PC-3 (cell line): Measurements from ENCODE around the gene CIB1.

Source experiments
- CTCF ChIP-seq: fragments of 300-600 bp; sonication (generic); conservative IDR thresholded peaks from 2 replicates; pipeline ENCODE4 v1.5.1; 2017; ENCODE audit warnings: antibody characterized with exemption, low read depth, mild to moderate bottlenecking, low read length
- EZH2 ChIP-seq: fragments of 300-600 bp; sonication (generic); IDR thresholded peaks from one replicate; pipeline ENCODE4 v1.6.1; 2017; ENCODE audit warnings: antibody characterized with exemption, mild to moderate bottlenecking, low read length; ENCODE audit not compliant: unreplicated experiment
- EZH2phosphoT487 ChIP-seq: fragments of 300-600 bp; sonication (generic); IDR thresholded peaks from 2 replicates; pipeline ENCODE4 v1.6.1; 2018; ENCODE audit warnings: mild to moderate bottlenecking, antibody characterized with exemption, low read length, borderline replicate concordance

- TF ChIP-seq CTCF (no peak), EZH2 (no peak), EZH2phosphoT487 (no peak)
Measured at GRCh38 chr15:90257776-90258175, 24.0 kb upstream of the CIB1 start.
